Common myeloid progenitor, CD34-positive (primary cell): ENCODE measurements around the gene LRRC37A3.
"Not testable (repeated sequence)": the region's sequence is repeated elsewhere in the genome, so short reads cannot be mapped to it uniquely, and the experiment has no call there.

ENCODE experiments used
- CTCF ChIA-PET: fragments of 350-600 bp; sonication (Branson Sonifier 250); formaldehyde crosslinking; loops from one replicate; lab custom pipeline; 2021; ENCODE audit warnings: antibody characterized with exemption; lab: Charles Lee
- POLR2A ChIA-PET: fragments of 350-600 bp; sonication (Branson Sonifier 250); formaldehyde crosslinking; loops from one replicate; lab custom pipeline; 2021; ENCODE audit warnings: antibody characterized with exemption; lab: Charles Lee
- DNase-seq, 3 donors: peaks; one replicate each; pipeline versions ENCODE4 v3.0.0 to v3.0.0-alpha.2; 2013
- H3K27ac ChIP-seq, 2 experiments: 1 replicate in 1 of 2; 2 replicates in 1 of 2; pipeline ENCODE4 v1.7.0; 2013; ENCODE audit warnings: inconsistent platforms in 2 of 2, low read length in 2 of 2, mild to moderate bottlenecking in 2 of 2, low read depth in 1 of 2, moderate library complexity in 1 of 2; ENCODE audit not compliant: severe bottlenecking in 2 of 2, insufficient read depth in 1 of 2, poor library complexity in 1 of 2
- H3K27me3 ChIP-seq, 5 experiments: replicated peaks in 2 of 5; 1 replicate in 3 of 5; 2 replicates in 2 of 5; pipeline versions ENCODE4 v1.6.1 to v1.7.0; 2013; ENCODE audit warnings: low read length in 4 of 5, mild to moderate bottlenecking in 2 of 5, moderate library complexity in 2 of 5, inconsistent platforms in 1 of 5; ENCODE audit not compliant: insufficient read depth in 5 of 5, control insufficient read depth in 4 of 5
- H3K36me3 ChIP-seq, 4 experiments: 1 replicate in 2 of 4; 2 replicates in 2 of 4; pipeline versions ENCODE4 v1.6.1 to v1.7.0; 2013; ENCODE audit warnings: low read length in 3 of 4, control low read depth in 1 of 4, mild to moderate bottlenecking in 1 of 4; ENCODE audit not compliant: control insufficient read depth in 4 of 4, insufficient read depth in 4 of 4
- H3K4me1 ChIP-seq, 4 experiments: 1 replicate in 3 of 4; 2 replicates in 1 of 4; pipeline versions ENCODE4 v1.6.1 to v1.7.1; 2013; ENCODE audit warnings: low read length in 3 of 4, mild to moderate bottlenecking in 3 of 4, control low read depth in 1 of 4, inconsistent platforms in 1 of 4, moderate library complexity in 1 of 4; ENCODE audit not compliant: control insufficient read depth in 4 of 4, insufficient read depth in 4 of 4; ENCODE audit errors: control extremely low read depth in 1 of 4
- H3K4me3 ChIP-seq, 7 experiments: 1 replicate in 4 of 7; 2 replicates in 3 of 7; pipeline versions ENCODE4 v1.5.1 to v1.7.0; 2013; ENCODE audit warnings: mild to moderate bottlenecking in 7 of 7, low read length in 6 of 7, moderate library complexity in 6 of 7, inconsistent platforms in 2 of 7, low read depth in 2 of 7, control low read depth in 1 of 7; ENCODE audit not compliant: insufficient read depth in 4 of 7, control insufficient read depth in 1 of 7; ENCODE audit errors: extremely low read depth in 1 of 7
- H3K9me3 ChIP-seq, 5 experiments: 1 replicate in 4 of 5; 2 replicates in 1 of 5; pipeline versions ENCODE4 v1.6.1 to v1.7.1; 2013; ENCODE audit warnings: low read length in 4 of 5, mild to moderate bottlenecking in 2 of 5, inconsistent platforms in 1 of 5, low read depth in 1 of 5, moderate library complexity in 1 of 5; ENCODE audit not compliant: control insufficient read depth in 4 of 5, insufficient read depth in 2 of 5; ENCODE audit errors: control extremely low read depth in 1 of 5
- WGBS: methylation state at CpG from one replicate; pipeline ENCODE4 v1.1.5; 2013; ENCODE audit not compliant: insufficient coverage; 5-methylcytosine and 5-hydroxymethylcytosine counted together

Gene LRRC37A3

GRCh38 chr17:64837018-64837761 is 82.1 kb downstream of the LRRC37A3 start:
- 0% methylated on average over 9 of the region's 56 CpGs for WGBS
- peaks cover 0 to 10% (median 8%) of the 10 kb centered on the region in 4 experiments for H3K4me1 ChIP-seq
- H3K27me3 ChIP-seq, POLR2A ChIA-PET, H3K36me3 ChIP-seq, CTCF ChIA-PET, H3K9me3 ChIP-seq: not testable (repeated sequence)
- peak overlapping the region; percentile 46 to 78 (median 68) for H3K4me3 ChIP-seq
- H3K27ac ChIP-seq, result peak overlapping the region in 1 of 2 experiments; percentile 73
- DNase-seq, result peak; percentile 76 to 87 (median 83)

GRCh38 chr17:64836623-64837017 is 82.7 kb downstream of the LRRC37A3 start:
- CTCF ChIA-PET, H3K27me3 ChIP-seq, H3K9me3 ChIP-seq, POLR2A ChIA-PET, H3K36me3 ChIP-seq: not testable (repeated sequence)
- peaks cover 0 to 11% (median 10%) of the 10 kb centered on the region in 4 experiments for H3K4me1 ChIP-seq
- 1% methylated on average over 10 of the region's 32 CpGs for WGBS
- peak overlapping the region; percentile 46 to 78 (median 67) for H3K4me3 ChIP-seq
- peak; percentile 13 to 51 (median 31) for DNase-seq
- peak overlapping the region in 1 of 2 experiments; percentile 73 for H3K27ac ChIP-seq

- H3K4me1 ChIP-seq, result peaks cover 0 to 24% (median 19%) of the 10 kb centered on the region in 4 experiments
- H3K4me3 ChIP-seq, CTCF ChIA-PET, H3K9me3 ChIP-seq, DNase-seq, H3K36me3 ChIP-seq, H3K27me3 ChIP-seq, H3K27ac ChIP-seq, POLR2A ChIA-PET: not testable (repeated sequence)
- WGBS, result 100% methylated on average over 1 of the region's 3 CpGs
Measured at GRCh38 chr17:64834060-64834459, 85.2 kb downstream of the LRRC37A3 start.

DNA sequence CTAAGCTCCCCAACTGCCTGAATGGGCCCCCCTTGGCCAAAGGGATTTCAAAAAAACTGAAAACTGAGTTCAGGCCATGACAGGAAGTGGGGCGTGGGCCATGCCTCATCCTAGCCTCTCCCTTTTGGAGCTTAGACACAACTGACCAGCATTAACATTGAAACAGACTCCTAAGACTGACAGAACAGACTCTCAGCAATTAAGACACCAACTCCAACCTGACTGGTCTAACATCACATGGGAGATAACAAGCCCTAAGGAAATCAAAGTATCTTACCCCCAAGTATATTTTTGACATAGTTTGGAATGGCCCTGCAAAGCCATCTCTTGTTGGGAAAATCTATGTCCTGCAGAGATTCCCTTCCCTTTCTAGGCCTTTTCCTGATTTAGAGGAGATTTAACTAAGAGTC is 88.6 kb downstream of the LRRC37A3 start:
- H3K27ac ChIP-seq, CTCF ChIA-PET, H3K4me3 ChIP-seq, DNase-seq, H3K27me3 ChIP-seq, H3K36me3 ChIP-seq, H3K9me3 ChIP-seq, POLR2A ChIA-PET: not testable (repeated sequence)
- WGBS, result no CpG with 5 or more reads among the region's 1 CpG
- H3K4me1 ChIP-seq, result peaks cover 0 to 19% (median 13%) of the 10 kb centered on the region in 4 experiments

DNA sequence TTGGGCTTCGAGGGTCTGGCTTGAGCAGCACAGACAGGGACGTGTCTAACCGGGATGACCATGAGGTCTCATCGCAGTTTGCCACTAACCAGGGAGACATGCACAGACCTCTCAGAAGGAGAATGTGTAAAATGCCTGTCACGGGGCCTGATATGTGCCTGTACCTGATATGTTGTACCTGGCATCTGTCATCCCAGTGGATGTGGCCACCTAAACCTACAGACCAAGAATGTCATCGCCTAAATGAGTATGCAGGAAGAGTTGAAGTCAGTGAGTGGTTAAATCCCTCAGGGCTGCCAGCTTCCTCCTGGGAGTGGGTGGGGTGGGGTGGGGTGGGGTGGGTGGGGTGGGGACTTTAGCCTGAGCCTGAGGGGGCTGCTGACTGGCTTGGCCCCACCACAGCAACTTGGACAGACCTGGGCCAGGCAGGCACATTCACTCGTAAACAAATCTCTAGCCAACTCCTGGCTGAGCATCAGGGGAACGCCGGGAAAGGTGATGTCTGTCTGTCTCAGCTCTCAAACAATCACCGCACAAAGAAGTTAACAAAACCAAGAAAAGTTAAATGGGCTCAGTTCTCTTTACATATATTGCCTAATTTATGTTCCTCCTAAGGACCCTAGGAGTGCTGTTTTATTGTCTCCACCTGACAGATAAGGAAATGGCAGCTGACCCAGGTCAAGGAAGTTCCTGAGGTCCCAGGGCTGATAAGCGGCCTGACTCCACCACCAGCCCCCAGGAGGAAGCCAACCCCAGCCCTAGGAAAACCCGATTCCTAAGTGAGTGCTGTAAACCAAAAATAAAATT is 89.3 kb downstream of the LRRC37A3 start:
- H3K9me3 ChIP-seq, H3K27me3 ChIP-seq, POLR2A ChIA-PET, DNase-seq, H3K4me3 ChIP-seq, H3K27ac ChIP-seq, H3K36me3 ChIP-seq, CTCF ChIA-PET: not testable (repeated sequence)
- peaks cover 0 to 16% (median 12%) of the 10 kb centered on the region in 4 experiments for H3K4me1 ChIP-seq
- WGBS, result 71% methylated on average over 5 of the region's 12 CpGs

DNA sequence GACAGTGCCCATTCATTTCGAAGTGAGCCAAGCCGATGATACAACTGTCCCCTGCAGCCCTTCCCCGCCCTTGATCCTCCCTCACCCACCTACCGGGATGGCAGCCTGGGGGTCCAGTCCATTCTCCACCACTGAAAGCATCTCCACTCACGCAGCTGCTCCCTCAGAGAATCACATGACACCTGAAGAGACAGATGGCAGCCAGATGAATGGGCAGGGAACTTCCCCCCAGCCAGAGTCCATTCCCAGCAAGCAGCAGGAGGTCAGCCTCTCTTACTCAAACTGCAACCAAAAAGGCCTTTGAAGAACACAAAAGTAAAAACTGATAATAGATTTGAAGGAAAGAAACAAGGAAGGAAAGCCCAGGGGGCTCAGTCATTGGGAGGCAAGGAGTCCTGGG is 90.2 kb downstream of the LRRC37A3 start:
- DNase-seq, H3K27me3 ChIP-seq, H3K27ac ChIP-seq, H3K36me3 ChIP-seq, CTCF ChIA-PET, H3K9me3 ChIP-seq, H3K4me3 ChIP-seq, POLR2A ChIA-PET: not testable (repeated sequence)
- peaks cover 0 to 16% (median 12%) of the 10 kb centered on the region in 4 experiments for H3K4me1 ChIP-seq
- 100% methylated on average over 1 of the region's 5 CpGs for WGBS

DNA sequence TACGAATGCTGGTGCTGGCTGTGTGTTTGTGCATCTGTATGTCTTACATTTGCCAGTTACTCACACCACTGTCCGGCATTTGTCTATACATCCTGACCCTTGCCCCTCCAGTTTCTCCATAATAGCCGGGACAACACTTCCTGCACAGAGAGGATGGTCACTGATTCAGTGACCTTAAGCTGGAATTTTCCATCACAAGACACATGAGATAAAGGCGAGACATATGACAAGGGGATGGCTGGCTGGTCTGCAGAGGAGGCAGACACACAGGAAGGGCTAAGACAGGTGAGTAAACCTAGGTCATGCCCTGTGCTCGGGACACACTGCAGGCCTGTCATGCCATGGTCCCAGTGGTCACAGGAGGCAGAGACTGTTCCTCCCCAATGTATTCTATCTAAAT is 100.4 kb downstream of the LRRC37A3 start:
- CTCF ChIA-PET, H3K9me3 ChIP-seq, H3K4me3 ChIP-seq, H3K27ac ChIP-seq, DNase-seq, H3K4me1 ChIP-seq, POLR2A ChIA-PET, H3K27me3 ChIP-seq: not testable (repeated sequence)
- peaks cover 0 to 36% (median 9%) of the 10 kb centered on the region in 4 experiments for H3K36me3 ChIP-seq
- 94% methylated on average over 2 of the region's 5 CpGs for WGBS
